Neural cell (in vitro differentiated cells): ENCODE results near the gene PLEKHD1. TPM values are rescaled to one million over a fixed set of nuclear protein-coding genes. Genes with fewer than 3 reads are reported as not detected.

Source experiments
- H2AFZ ChIP-seq: fragments of 200-600, 300-800 bp; sonication (generic), shearing (Covaris generic); 2 replicates; pipeline ENCODE4 v1.6.0; 2014; ENCODE audit warnings: low read depth, mild to moderate bottlenecking, antibody characterized with exemption, low read length, moderate library complexity
- H3F3A ChIP-seq: fragments of 200-600 bp; shearing (Covaris generic); 2 replicates; pipeline ENCODE4 v1.6.1; 2016; ENCODE audit warnings: mild to moderate bottlenecking, moderate library complexity, mixed read lengths, antibody characterized with exemption, low read length; ENCODE audit not compliant: insufficient read depth, poor library complexity, severe bottlenecking
- H3K27ac ChIP-seq: fragments of 200-600, 300-800 bp; sonication (generic), shearing (Covaris generic); 2 replicates; pipeline ENCODE4 v1.5.1; 2014; ENCODE audit warnings: mild to moderate bottlenecking, low read length, moderate library complexity
- H3K27me3 ChIP-seq: fragments of 300-800, 200-600 bp; sonication (generic), shearing (Covaris generic); 2 replicates; pipeline ENCODE4 v1.6.0; 2014; ENCODE audit warnings: mild to moderate bottlenecking, low read depth, low read length, moderate library complexity; ENCODE audit not compliant: insufficient read depth
- H3K36me3 ChIP-seq: fragments of 300-800, 200-600 bp; sonication (generic), shearing (Covaris generic); 2 replicates; pipeline ENCODE4 v1.5.1; 2014; ENCODE audit warnings: mild to moderate bottlenecking, antibody characterized with exemption, low read length, moderate library complexity; ENCODE audit not compliant: insufficient read depth
- H3K4me2 ChIP-seq: fragments of 300-800, 200-600 bp; sonication (generic), shearing (Covaris generic); 2 replicates; pipeline ENCODE4 v1.6.0; 2014; ENCODE audit warnings: mild to moderate bottlenecking, low read length
- H3K4me3 ChIP-seq: fragments of 300-800, 200-600 bp; sonication (generic), shearing (Covaris generic); 2 replicates; pipeline ENCODE4 v1.5.1; 2014; ENCODE audit warnings: mild to moderate bottlenecking, low read length, moderate library complexity
- H3K79me2 ChIP-seq: fragments of 200-600 bp; shearing (Covaris generic); replicated peaks from 2 replicates; pipeline ENCODE4 v1.6.0; 2014; ENCODE audit warnings: mild to moderate bottlenecking, low read length, moderate library complexity; ENCODE audit not compliant: insufficient read depth
- H3K9ac ChIP-seq: fragments of 300-800, 200-600 bp; sonication (generic), shearing (Covaris generic); 2 replicates; pipeline ENCODE4 v1.6.1; 2016; ENCODE audit warnings: mild to moderate bottlenecking, low read length, mixed read lengths
- H3K9me2 ChIP-seq: fragments of 200-600 bp; shearing (Covaris generic); 2 replicates; pipeline ENCODE4 v1.6.1; 2016; ENCODE audit warnings: mild to moderate bottlenecking, low read length, mixed read lengths; ENCODE audit not compliant: insufficient read depth
- H3K9me3 ChIP-seq: fragments of 200-600, 300-800 bp; sonication (generic), shearing (Covaris generic); 2 replicates; pipeline ENCODE4 v1.6.1; 2016; ENCODE audit warnings: mild to moderate bottlenecking, mixed run types, low read length, moderate library complexity, mixed read lengths
- H4K20me1 ChIP-seq: fragments of 200-600 bp; shearing (Covaris generic); 2 replicates; pipeline ENCODE4 v1.6.1; 2016; ENCODE audit warnings: mild to moderate bottlenecking, mixed run types; ENCODE audit not compliant: insufficient read depth
- EP300 ChIP-seq: fragments of 450-650 bp; conservative IDR thresholded peaks from 2 replicates; pipeline ENCODE4 v1.6.1; 2014; ENCODE audit warnings: antibody characterized with exemption, mild to moderate bottlenecking, moderate library complexity; ENCODE audit not compliant: poor library complexity, severe bottlenecking
- EZH2 ChIP-seq: fragments of 200-600, 300-800 bp; shearing (Covaris generic), sonication (generic); IDR thresholded peaks from 2 replicates; pipeline ENCODE4 v1.6.1; 2014; ENCODE audit warnings: antibody characterized with exemption, low read length, borderline replicate concordance, mild to moderate bottlenecking; ENCODE audit not compliant: insufficient read depth, poor library complexity, severe bottlenecking
- MXI1 ChIP-seq: fragments of 450-650 bp; conservative IDR thresholded peaks from 2 replicates; pipeline ENCODE4 v1.6.1; 2014; ENCODE audit warnings: antibody characterized with exemption, mild to moderate bottlenecking; ENCODE audit not compliant: poor library complexity, severe bottlenecking
- POLR2AphosphoS5 ChIP-seq: IDR thresholded peaks from 2 replicates; pipeline ENCODE4 v1.6.1; 2012
- RAD21 ChIP-seq: fragments of 450-650 bp; conservative IDR thresholded peaks from 2 replicates; pipeline ENCODE4 v1.6.1; 2014; ENCODE audit warnings: antibody characterized with exemption, mild to moderate bottlenecking, moderate library complexity
- REST ChIP-seq: IDR thresholded peaks from 2 replicates; pipeline ENCODE4 v1.6.1; 2012; ENCODE audit warnings: borderline replicate concordance
- SMC3 ChIP-seq: fragments of 450-650 bp; conservative IDR thresholded peaks from 2 replicates; pipeline ENCODE4 v1.6.1; 2014; ENCODE audit warnings: antibody characterized with exemption, mild to moderate bottlenecking, moderate library complexity; ENCODE audit not compliant: poor library complexity
- TAF1 ChIP-seq: IDR thresholded peaks from 2 replicates; pipeline ENCODE4 v1.6.1; 2012; ENCODE audit warnings: low read depth
- polyA plus RNA-seq: library from polyadenylated mRNA; depleted of rRNA; stranded (reverse); fragments of >200 nt; gene quantifications from 2 replicates; pipeline ENCODE4 v1.2.3, GENCODE V29; 2014
- TF ChIP-seq, protein P1 (sequence below): fragments of 450-650 bp; IDR thresholded peaks from 2 replicates; pipeline ENCODE4 v1.5.1; 2014; ENCODE audit warnings: antibody characterized with exemption, mild to moderate bottlenecking, moderate library complexity; ENCODE audit not compliant: poor library complexity, severe bottlenecking

The PLEKHD1 gene
- polyA plus RNA-seq, 1 donor from 2014 or later, result 0.52 TPM

DNA sequence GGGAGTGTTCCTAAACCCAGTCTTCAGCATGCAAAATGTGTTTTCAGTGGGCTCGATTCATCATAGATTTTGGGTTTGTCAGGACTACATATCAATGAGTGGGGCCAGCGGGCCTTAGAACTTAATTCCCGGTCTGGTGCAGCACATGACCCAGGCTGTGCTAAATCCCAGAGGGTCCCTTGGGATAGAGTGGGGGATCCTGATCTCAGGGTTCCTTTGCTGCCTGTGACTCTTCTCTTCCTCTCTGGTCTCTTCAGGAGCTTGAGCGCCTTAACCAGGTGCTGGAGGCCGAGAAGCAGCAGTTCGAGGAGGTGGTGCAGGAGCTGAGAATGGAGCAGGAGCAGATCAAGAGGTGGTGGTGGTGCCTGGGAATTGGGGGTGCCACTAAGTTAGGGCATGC lies 37.5 kb downstream of the PLEKHD1 start:
- Histone ChIP-seq H3K9ac (no peak overlapping the region), H3K4me3 (no peak overlapping the region), H3K9me3 (no peaks in the 10 kb centered on the region), H3K27me3 (no peaks in the 10 kb centered on the region), H2AFZ (no peak overlapping the region), H4K20me1 (no peaks in the 10 kb centered on the region), H3K27ac (no peak overlapping the region), H3K79me2 (no peaks in the 10 kb centered on the region), H3K4me2 (no peak overlapping the region), H3F3A (no peaks in the 10 kb centered on the region), H3K36me3 (no peaks in the 10 kb centered on the region), H3K9me2 (no peaks in the 10 kb centered on the region)
- TF ChIP-seq POLR2AphosphoS5 (no peak), TAF1 (no peak), SMC3 (no peak), EP300 (no peak), EZH2 (no peak), REST (no peak), MXI1 (no peak), RAD21 (no peak)
- TF ChIP-seq, protein P1, sequence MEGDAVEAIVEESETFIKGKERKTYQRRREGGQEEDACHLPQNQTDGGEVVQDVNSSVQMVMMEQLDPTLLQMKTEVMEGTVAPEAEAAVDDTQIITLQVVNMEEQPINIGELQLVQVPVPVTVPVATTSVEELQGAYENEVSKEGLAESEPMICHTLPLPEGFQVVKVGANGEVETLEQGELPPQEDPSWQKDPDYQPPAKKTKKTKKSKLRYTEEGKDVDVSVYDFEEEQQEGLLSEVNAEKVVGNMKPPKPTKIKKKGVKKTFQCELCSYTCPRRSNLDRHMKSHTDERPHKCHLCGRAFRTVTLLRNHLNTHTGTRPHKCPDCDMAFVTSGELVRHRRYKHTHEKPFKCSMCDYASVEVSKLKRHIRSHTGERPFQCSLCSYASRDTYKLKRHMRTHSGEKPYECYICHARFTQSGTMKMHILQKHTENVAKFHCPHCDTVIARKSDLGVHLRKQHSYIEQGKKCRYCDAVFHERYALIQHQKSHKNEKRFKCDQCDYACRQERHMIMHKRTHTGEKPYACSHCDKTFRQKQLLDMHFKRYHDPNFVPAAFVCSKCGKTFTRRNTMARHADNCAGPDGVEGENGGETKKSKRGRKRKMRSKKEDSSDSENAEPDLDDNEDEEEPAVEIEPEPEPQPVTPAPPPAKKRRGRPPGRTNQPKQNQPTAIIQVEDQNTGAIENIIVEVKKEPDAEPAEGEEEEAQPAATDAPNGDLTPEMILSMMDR, result no peak

DNA sequence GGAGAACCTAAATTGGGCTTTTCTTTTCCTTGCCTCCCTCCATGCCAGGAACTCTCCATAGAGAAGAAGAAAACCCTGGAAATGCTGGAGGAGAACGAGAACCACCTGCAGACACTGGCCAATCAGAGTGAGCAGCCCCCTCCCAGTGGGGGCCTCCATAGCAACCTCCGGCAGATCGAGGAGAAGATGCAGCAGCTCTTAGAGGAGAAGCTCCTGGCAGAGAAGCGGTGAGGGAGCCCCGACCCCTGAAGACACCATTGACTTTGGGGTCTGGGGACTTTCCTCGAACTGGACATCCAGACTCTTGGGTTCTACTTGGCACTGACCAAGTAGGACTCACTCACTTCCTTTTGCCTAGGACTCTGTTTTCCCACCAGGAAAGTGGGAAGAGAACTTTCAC lies 41.4 kb downstream of the PLEKHD1 start:
- no peak overlapping the region for H3K4me2 ChIP-seq
- no peaks in the 10 kb centered on the region for H3F3A ChIP-seq
- H3K9ac ChIP-seq, result no peak overlapping the region
- H3K36me3 ChIP-seq, result no peaks in the 10 kb centered on the region
- H3K79me2 ChIP-seq, result no peaks in the 10 kb centered on the region
- no peaks in the 10 kb centered on the region for H3K27me3 ChIP-seq
- H3K9me3 ChIP-seq, result no peaks in the 10 kb centered on the region
- no peaks in the 10 kb centered on the region for H3K9me2 ChIP-seq
- no peaks in the 10 kb centered on the region for H4K20me1 ChIP-seq
- H2AFZ ChIP-seq, result no peak overlapping the region
- TF ChIP-seq TAF1 (no peak), REST (no peak), SMC3 (no peak), EZH2 (no peak), MXI1 (no peak), RAD21 (no peak), EP300 (no peak), POLR2AphosphoS5 (no peak)
- TF ChIP-seq, protein P1, result no peak
- H3K27ac ChIP-seq, result no peak overlapping the region
- no peak overlapping the region for H3K4me3 ChIP-seq
